ENCODE results near the gene GRM4. TPM values are rescaled to one million over a fixed set of nuclear protein-coding genes. Genes with fewer than 3 reads are reported as not detected.

Gene GRM4
- total RNA-seq, 1 experiment from 2014 or later, result not detected

DNA sequence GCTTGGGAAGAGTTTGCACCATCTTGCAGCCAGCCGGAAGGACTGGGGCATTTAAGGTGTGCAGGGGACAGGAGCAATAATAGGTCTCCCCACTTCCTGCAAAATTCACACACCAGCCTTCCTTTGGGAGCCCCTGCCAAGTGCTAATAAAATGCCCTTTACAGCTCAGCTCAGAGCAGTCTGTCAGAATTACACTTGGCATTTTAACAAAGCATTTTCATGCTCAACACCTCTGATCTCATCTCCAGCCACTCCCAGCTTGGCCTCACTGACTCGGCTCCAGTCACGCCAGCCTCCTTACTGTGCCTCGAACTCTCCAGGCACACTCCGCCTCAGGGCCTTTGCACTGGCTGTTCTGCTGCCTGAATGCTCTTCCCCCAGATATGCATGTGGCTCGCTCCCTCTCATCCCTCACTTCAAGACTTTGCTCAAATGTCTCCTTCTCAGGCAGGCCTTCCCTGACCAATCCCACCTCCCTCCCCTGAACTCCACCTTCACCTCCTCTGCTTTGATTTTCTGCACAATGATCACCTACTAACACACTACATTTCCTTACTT is 43.7 kb downstream of the GRM4 start:
- DNase-seq (ENCODE audit: low read depth in 1 of 2, low spot score in 2 of 2), result no peak
- Histone ChIP-seq H3K4me1 (replicated peaks) (no peaks in the 10 kb centered on the region), H3K9me3 (replicated peaks) (no peaks in the 10 kb centered on the region), H3K4me3 (no peak overlapping the region), H3K27me3 (replicated peaks) (peaks cover 46% of the 10 kb centered on the region), H3K36me3 (no peaks in the 10 kb centered on the region), H3K27ac (no peak overlapping the region)

DNA sequence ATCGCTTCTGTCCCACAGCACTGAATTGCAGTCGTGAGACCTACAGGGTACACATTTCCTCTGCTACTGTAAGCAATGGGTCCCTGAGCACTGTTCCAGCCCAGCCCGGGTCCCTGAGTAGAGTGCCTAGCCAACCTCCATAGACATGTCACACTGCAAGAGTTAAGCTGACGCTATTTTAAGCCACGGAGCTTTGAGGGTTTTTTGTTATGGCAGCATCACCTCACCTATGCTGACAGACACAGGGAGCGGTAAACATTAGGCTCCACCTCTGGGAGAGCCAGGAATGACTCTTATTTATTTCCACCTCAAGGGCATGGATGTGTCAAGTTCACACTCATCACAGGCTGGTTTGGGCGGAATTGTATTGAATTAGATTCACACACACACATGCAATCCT is 45.1 kb downstream of the GRM4 start:
- no peaks in the 10 kb centered on the region for H3K36me3 ChIP-seq
- peaks cover 54% of the 10 kb centered on the region for H3K27me3 ChIP-seq (replicated peaks)
- H3K9me3 ChIP-seq (replicated peaks), result no peaks in the 10 kb centered on the region
- DNase-seq (ENCODE audit: low read depth in 1 of 2, low spot score in 2 of 2), result no peak
- no peaks in the 10 kb centered on the region for H3K4me1 ChIP-seq (replicated peaks)
- H3K4me3 ChIP-seq, result no peak overlapping the region
- H3K27ac ChIP-seq, result no peak overlapping the region

DNA sequence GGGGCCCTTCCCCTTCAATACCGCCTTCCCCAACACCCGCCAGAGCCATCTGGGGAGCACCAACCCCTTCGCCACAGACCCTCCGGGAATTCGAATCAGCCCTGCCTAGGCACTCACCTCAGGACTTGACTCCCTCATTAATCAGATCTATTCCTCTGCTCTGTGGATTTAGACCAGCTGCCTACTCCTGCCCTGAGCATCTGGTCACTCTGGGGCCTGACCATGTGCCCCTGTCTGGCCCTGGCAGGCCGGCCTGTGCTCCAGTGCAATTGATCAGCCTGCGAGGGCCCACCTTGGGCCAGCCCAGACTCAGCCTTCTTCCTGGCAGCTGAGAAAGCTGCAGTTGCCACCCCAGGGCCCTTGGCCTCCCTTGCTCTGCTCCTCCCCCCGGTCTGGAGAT is 46.0 kb downstream of the GRM4 start:
- Histone ChIP-seq H3K4me1 (replicated peaks) (no peaks in the 10 kb centered on the region), H3K27me3 (replicated peaks) (peaks cover 54% of the 10 kb centered on the region), H3K9me3 (replicated peaks) (no peaks in the 10 kb centered on the region), H3K27ac (no peak overlapping the region), H3K4me3 (no peak overlapping the region), H3K36me3 (no peaks in the 10 kb centered on the region)
- DNase-seq (ENCODE audit: low read depth in 1 of 2, low spot score in 2 of 2), result no peak

DNA sequence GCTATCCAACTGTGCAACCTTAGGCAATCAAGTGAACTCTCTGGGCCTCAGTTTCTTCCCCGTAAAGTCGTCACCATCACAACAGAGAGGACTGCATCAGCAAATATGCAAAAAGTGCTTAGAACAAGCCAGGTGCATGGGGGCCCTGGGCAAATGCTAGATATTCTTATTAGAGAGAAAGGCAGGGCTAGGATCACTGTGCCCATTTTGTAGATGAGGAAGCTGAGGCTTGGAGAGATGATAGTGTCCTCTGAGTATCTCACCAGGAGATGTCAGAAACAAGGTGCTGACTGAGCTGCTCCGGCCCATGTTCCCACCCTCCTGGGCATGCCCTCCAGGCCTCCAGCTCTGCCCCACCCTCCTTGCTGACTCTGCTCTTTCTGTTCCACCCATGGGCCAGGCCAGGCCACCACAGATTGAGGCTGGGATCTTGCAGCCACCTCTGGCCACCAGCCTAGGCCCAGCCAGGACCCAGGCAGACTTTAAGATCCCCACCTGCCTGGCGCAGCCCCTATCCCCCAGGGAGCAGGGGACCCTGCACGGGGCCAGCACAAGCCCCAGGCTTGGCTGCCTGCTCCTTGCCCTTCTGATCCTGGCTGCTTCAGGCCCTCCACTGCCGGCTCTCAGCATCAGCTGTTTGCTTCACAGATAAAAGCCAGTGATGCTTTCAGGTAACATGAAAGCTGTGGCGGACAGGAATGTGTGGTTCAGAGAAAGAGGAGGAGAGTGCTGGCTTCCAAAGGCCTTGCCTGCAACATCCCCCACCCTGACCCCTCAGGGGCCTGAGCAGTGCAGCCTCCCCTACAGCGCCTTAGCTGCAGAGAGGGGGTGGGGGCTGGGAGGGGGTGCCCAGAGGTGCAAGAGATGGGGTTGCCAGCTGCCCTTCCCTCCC is 47.6 kb downstream of the GRM4 start:
- H3K9me3 ChIP-seq (replicated peaks), result 0 out of 2 replicates have a peak, but pooled peaks cover 2% of the 10 kb centered on the region
- no peaks in the 10 kb centered on the region for H3K4me1 ChIP-seq (replicated peaks)
- H3K27ac ChIP-seq, result no peak overlapping the region
- no peak overlapping the region for H3K4me3 ChIP-seq
- DNase-seq (ENCODE audit: low read depth in 1 of 2, low spot score in 2 of 2), result no peak
- H3K27me3 ChIP-seq (replicated peaks), result peaks cover 57% of the 10 kb centered on the region
- no peaks in the 10 kb centered on the region for H3K36me3 ChIP-seq

DNA sequence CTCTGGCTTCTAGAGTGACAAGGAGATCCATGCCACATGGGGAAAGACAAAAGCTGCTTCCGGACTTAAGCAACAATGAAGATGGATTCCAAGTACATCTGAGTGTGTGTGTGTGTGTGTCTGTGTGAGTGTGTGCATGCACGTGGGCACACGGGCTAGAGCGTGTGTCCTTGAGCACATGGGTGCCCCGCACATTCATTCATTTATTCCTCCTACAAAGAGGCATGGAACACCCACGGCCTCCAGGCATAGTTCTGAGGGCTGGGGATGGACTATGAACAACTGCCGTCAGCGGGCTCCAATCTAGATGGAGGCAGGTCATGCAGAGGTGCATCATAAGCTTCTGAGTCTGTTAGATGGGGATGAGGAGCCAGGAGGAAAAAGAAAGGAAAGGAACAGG is 49.1 kb downstream of the GRM4 start:
- Histone ChIP-seq H3K9me3 (replicated peaks) (0 out of 2 replicates have a peak, but pooled peaks cover 2% of the 10 kb centered on the region), H3K4me3 (no peak overlapping the region), H3K27me3 (replicated peaks) (peaks cover 58% of the 10 kb centered on the region), H3K36me3 (no peaks in the 10 kb centered on the region), H3K27ac (no peak overlapping the region), H3K4me1 (replicated peaks) (no peaks in the 10 kb centered on the region)
- DNase-seq (ENCODE audit: low read depth in 1 of 2, low spot score in 2 of 2), result no peak

DNA sequence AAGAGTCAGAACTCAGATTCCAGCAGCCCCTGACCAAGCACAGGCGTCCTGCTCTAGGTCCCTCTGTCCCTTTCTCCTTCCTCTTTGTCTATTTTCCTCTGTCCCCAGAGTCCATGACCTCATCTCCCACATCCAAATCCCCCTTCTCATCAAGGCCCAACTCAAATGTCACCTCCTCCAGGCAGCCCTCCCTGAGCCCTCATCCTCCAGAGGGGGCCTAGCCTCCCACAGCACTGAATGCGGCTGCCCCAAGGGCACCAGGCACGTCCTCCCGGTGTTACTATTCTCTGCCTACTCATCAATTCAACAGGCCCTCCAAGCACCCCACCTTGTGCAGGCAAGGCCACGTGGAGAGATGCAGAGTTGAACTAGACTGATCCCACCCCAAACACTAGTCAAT is 49.7 kb downstream of the GRM4 start:
- Histone ChIP-seq H3K27ac (no peak overlapping the region), H3K36me3 (no peaks in the 10 kb centered on the region), H3K4me3 (no peak overlapping the region), H3K4me1 (replicated peaks) (no peaks in the 10 kb centered on the region), H3K27me3 (replicated peaks) (peaks cover 54% of the 10 kb centered on the region), H3K9me3 (replicated peaks) (0 out of 2 replicates have a peak, but pooled peaks cover 2% of the 10 kb centered on the region)
- DNase-seq (ENCODE audit: low read depth in 1 of 2, low spot score in 2 of 2), result no peak

DNA sequence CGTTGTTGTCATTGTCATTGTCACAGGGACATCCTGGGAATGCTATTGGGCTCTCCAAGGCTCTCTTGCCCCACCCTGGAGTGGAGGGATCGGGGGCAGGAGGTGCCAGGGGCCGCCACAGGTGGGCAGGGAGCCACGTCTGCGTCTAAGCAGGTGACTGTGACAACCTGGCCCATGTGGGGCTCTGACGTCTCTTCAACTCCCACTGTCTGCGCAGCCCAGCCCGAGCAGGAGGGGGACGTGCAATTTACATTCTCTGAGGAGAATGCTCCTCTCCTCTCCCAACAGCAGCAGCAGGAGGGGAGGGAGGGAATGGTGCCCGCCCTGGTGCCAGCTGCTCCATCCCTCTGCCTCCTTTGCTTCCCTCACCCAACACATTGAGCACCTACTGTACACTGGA is 50.1 kb downstream of the GRM4 start:
- H3K27ac ChIP-seq, result no peak overlapping the region
- H3K9me3 ChIP-seq (replicated peaks), result 0 out of 2 replicates have a peak, but pooled peaks cover 2% of the 10 kb centered on the region
- no peaks in the 10 kb centered on the region for H3K36me3 ChIP-seq
- no peak for DNase-seq (ENCODE audit: low read depth in 1 of 2, low spot score in 2 of 2)
- H3K27me3 ChIP-seq (replicated peaks), result peaks cover 53% of the 10 kb centered on the region
- no peaks in the 10 kb centered on the region for H3K4me1 ChIP-seq (replicated peaks)
- H3K4me3 ChIP-seq, result no peak overlapping the region

DNA sequence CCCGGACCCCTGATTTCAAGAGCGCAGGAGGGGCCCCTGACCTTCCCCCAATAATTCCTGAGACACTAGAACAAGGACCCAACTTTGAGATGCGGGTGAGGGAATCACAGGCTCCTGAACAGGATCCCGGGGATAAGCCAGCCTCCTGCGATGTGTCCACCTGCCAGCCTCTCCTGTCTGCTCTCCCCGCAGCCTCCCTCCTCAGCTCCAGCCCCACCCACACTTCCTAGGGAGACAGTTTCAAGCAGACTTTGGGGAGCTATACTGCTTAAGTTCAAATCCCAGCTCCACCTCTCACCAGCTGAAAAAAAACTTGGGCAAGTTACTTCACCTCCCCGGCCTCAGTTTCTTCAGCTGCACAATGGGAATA is 50.8 kb downstream of the GRM4 start:
- Histone ChIP-seq H3K4me3 (no peak overlapping the region), H3K36me3 (no peaks in the 10 kb centered on the region), H3K27me3 (replicated peaks) (peaks cover 53% of the 10 kb centered on the region), H3K9me3 (replicated peaks) (0 out of 2 replicates have a peak, but pooled peaks cover 2% of the 10 kb centered on the region), H3K27ac (no peak overlapping the region), H3K4me1 (replicated peaks) (no peaks in the 10 kb centered on the region)
- no peak for DNase-seq (ENCODE audit: low read depth in 1 of 2, low spot score in 2 of 2)

DNA sequence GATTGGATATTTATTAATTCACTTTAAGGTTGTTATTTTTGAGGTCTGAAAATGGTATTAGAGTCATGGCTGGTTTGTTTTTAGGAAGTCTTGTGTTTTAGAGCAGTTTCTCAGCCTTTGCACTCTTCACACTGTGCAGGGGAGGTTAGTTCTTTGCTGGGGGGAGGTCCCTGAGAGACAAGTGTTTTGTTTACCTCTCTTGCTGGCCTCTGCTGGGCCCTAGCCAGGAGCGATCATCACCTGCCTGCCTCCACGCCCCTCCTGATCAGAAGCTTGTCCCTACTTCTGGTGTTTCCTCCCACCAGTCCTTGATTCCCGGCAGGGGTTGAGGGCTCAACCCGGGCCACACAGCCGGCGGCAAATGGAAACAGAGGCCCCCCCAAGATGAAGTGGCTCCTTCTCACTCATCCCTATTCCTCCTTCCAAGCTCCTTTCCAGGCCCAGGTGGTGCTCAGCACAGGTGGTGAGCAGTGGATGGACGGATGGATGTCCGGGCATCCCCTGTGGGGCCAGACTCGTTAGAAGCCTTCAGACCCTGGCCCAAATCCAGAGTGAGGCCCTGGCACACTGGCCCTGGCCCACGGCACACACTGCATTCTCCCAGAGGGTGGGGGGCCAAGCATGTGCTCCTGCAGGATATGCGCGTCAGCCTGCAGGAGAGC is 51.3 kb downstream of the GRM4 start:
- Histone ChIP-seq H3K27me3 (replicated peaks) (peaks cover 53% of the 10 kb centered on the region), H3K4me3 (no peak overlapping the region), H3K4me1 (replicated peaks) (no peaks in the 10 kb centered on the region), H3K9me3 (replicated peaks) (0 out of 2 replicates have a peak, but pooled peaks cover 2% of the 10 kb centered on the region), H3K36me3 (no peaks in the 10 kb centered on the region), H3K27ac (no peak overlapping the region)
- no peak for DNase-seq (ENCODE audit: low read depth in 1 of 2, low spot score in 2 of 2)

DNA sequence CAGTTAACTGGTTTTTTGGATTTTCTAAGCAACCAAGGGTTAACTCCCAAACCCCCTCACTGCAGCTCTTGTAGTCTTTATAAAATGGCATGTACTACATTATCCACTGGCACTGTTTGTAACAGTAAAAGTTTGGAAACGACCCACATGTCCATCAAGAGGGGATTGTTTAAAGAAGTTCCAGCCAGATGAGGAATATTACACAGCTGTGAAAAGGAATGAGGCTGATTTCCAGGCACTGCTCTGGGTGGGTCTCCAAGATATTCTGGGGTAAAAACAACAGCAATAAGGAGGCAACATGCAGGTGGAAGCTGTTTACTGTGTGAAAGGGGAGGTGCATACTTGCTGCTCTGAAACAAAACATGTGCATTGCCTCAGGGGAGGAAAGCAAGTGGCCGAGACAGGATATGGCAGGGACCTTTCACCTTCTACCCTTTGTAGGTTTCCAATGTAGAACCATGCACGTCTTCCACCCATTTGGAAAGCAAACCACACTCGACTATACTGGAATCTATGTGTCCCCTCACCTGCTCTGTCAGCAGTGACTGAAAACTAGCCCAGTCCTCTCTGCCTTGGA is 51.9 kb downstream of the GRM4 start:
- no peak overlapping the region for H3K4me3 ChIP-seq
- 0 out of 2 replicates have a peak, but pooled peaks cover 2% of the 10 kb centered on the region for H3K9me3 ChIP-seq (replicated peaks)
- H3K4me1 ChIP-seq (replicated peaks), result no peaks in the 10 kb centered on the region
- no peaks in the 10 kb centered on the region for H3K36me3 ChIP-seq
- H3K27ac ChIP-seq, result no peak overlapping the region
- H3K27me3 ChIP-seq (replicated peaks), result peaks cover 47% of the 10 kb centered on the region
- no peak for DNase-seq (ENCODE audit: low read depth in 1 of 2, low spot score in 2 of 2)

DNA sequence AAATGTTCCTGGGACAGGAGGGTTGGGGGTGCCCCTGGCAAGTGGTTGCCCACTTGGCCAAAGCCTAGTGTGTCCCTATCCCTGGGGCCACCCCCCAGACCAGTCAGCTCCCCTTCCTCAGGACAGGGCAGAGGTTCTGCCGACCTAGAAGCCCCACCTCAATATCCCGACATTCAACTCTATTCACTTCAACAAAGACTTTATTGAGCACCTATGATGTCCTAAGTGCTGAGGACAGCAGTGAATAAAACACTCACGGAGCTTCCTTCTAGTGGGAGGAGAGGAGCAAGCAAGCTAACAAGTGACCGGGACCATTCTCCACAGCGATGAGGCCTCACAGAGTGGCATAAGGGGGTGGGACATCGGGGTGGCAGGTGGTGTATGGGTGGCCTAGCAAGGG is 52.7 kb downstream of the GRM4 start:
- Histone ChIP-seq H3K4me3 (no peak overlapping the region), H3K27me3 (replicated peaks) (peaks cover 46% of the 10 kb centered on the region), H3K4me1 (replicated peaks) (no peaks in the 10 kb centered on the region), H3K27ac (no peak overlapping the region), H3K36me3 (no peaks in the 10 kb centered on the region), H3K9me3 (replicated peaks) (0 out of 2 replicates have a peak, but pooled peaks cover 2% of the 10 kb centered on the region)
- no peak for DNase-seq (ENCODE audit: low read depth in 1 of 2, low spot score in 2 of 2)

DNA sequence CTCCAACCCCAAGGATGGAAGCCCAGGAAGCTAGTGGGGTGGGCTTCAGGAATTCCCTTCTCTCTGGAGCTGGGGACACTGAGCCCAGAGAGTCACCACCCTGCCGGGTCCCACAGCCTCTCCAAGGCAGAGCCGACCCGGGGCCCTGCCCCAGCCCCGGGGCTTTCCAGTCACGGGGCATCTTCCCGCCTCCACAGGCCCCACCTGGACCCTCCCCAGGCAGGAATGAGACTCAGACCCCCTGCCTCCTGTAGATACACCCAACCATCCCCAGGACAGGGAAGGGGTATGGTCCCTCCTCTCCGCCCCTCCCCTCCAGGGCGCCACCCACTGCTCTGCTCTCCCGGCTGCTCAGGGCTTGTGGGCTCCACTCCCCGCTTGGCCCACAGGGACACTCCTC is 53.3 kb downstream of the GRM4 start:
- peaks cover 42% of the 10 kb centered on the region for H3K27me3 ChIP-seq (replicated peaks)
- no peaks in the 10 kb centered on the region for H3K4me1 ChIP-seq (replicated peaks)
- DNase-seq (ENCODE audit: low read depth in 1 of 2, low spot score in 2 of 2), result no peak
- H3K9me3 ChIP-seq (replicated peaks), result 0 out of 2 replicates have a peak, but pooled peaks cover 2% of the 10 kb centered on the region
- no peak overlapping the region for H3K4me3 ChIP-seq
- no peak overlapping the region for H3K27ac ChIP-seq
- H3K36me3 ChIP-seq, result no peaks in the 10 kb centered on the region

DNA sequence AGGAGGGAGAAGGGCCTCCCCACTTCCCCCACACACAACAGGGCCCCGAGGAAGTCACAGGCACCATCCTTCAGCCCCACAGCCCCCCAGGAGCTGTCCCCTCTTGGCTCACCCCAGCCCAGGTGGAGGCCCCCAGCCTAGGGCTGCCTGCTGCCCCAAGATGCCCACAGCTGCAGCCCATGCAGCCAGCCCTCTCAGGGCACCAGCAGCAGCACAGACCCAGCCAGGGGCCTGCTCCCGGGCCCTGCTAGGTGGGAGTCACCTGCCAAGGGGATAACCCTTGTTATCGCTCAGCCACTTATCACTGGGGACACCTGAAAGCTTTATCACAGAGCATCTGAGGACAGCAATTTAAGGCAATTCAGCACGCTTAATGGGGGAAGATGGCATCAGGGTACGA is 55.0 kb downstream of the GRM4 start:
- H3K36me3 ChIP-seq, result no peaks in the 10 kb centered on the region
- H3K27ac ChIP-seq, result no peak overlapping the region
- peaks cover 32% of the 10 kb centered on the region for H3K27me3 ChIP-seq (replicated peaks)
- H3K4me1 ChIP-seq (replicated peaks), result no peaks in the 10 kb centered on the region
- 0 out of 2 replicates have a peak, but pooled peaks cover 2% of the 10 kb centered on the region for H3K9me3 ChIP-seq (replicated peaks)
- H3K4me3 ChIP-seq, result no peak overlapping the region
- DNase-seq (ENCODE audit: low read depth in 1 of 2, low spot score in 2 of 2), result no peak

Measured in SJSA1 (cell line).